ENCODE measurements around the gene AGPS.

Gene AGPS

GRCh38 chr2:177519534-177520115, 127.1 kb downstream of the AGPS start:
- no peaks in the 10 kb centered on the region for H3K9me2 ChIP-seq (replicated peaks; ENCODE audit: control insufficient read depth, low read length)
- no peaks in the 10 kb centered on the region for H3K27me3 ChIP-seq (ENCODE audit: control insufficient read depth, low read length)
- H3K9me3 ChIP-seq (ENCODE audit: control insufficient read depth, insufficient read depth, low read length): no peaks in the 10 kb centered on the region
- no peaks in the 10 kb centered on the region for H3F3A ChIP-seq (ENCODE audit: control insufficient read depth, insufficient read depth)
- no peak overlapping the region for H3K4me3 ChIP-seq (ENCODE audit: low read length)
- H3K27ac ChIP-seq (ENCODE audit: low read depth, low read length): no peak overlapping the region
- H3K79me2 ChIP-seq (ENCODE audit: control insufficient read depth, low read length): no peaks in the 10 kb centered on the region
- no peaks in the 10 kb centered on the region for H3K4me1 ChIP-seq (ENCODE audit: control insufficient read depth, low read length)
- no peaks in the 10 kb centered on the region; the same call in 1 of the 2 replicates for H3K36me3 ChIP-seq (ENCODE audit: control insufficient read depth, low read length)
- no peak overlapping the region for H3K4me2 ChIP-seq (ENCODE audit: low read length)
- no peak for TF ChIP-seq CTCF (IDR thresholded peaks at IDR 0.05; ENCODE audit: low read depth, low read length, poor library complexity, severe bottlenecking)
- TF ChIP-seq EZH2phosphoT487 (IDR thresholded peaks at IDR 0.05; ENCODE audit: borderline replicate concordance, low read length): no peak
- no peaks in the 10 kb centered on the region for H4K20me1 ChIP-seq (ENCODE audit: control insufficient read depth, insufficient read depth, low read depth, low read length)

GRCh38 chr2:177520324-177520723, 127.8 kb downstream of the AGPS start:
- Histone ChIP-seq H3K4me1 (ENCODE audit: control insufficient read depth, low read length) (no peaks in the 10 kb centered on the region), H3K9me2 (replicated peaks; ENCODE audit: control insufficient read depth, low read length) (no peaks in the 10 kb centered on the region), H3K36me3 (ENCODE audit: control insufficient read depth, low read length) (no peaks in the 10 kb centered on the region; the same call in 1 of the 2 replicates), H3K9me3 (ENCODE audit: control insufficient read depth, insufficient read depth, low read length) (no peaks in the 10 kb centered on the region), H3K4me3 (ENCODE audit: low read length) (no peak overlapping the region), H3K4me2 (ENCODE audit: low read length) (no peak overlapping the region), H4K20me1 (ENCODE audit: control insufficient read depth, insufficient read depth, low read depth, low read length) (no peaks in the 10 kb centered on the region), H3K79me2 (ENCODE audit: control insufficient read depth, low read length) (no peaks in the 10 kb centered on the region), H3F3A (ENCODE audit: control insufficient read depth, insufficient read depth) (no peaks in the 10 kb centered on the region), H3K27ac (ENCODE audit: low read depth, low read length) (no peak overlapping the region), H3K27me3 (ENCODE audit: control insufficient read depth, low read length) (no peaks in the 10 kb centered on the region)
- no peak for TF ChIP-seq EZH2phosphoT487 (IDR thresholded peaks at IDR 0.05; ENCODE audit: borderline replicate concordance, low read length)
- no peak for TF ChIP-seq CTCF (IDR thresholded peaks at IDR 0.05; ENCODE audit: low read depth, low read length, poor library complexity, severe bottlenecking)

GRCh38 chr2:177523781-177524180, 131.2 kb downstream of the AGPS start:
- Histone ChIP-seq H3K4me3 (ENCODE audit: low read length) (no peak overlapping the region), H3K9me2 (replicated peaks; ENCODE audit: control insufficient read depth, low read length) (no peaks in the 10 kb centered on the region), H3K4me2 (ENCODE audit: low read length) (no peak overlapping the region), H3K9me3 (ENCODE audit: control insufficient read depth, insufficient read depth, low read length) (no peaks in the 10 kb centered on the region), H3K27me3 (ENCODE audit: control insufficient read depth, low read length) (no peaks in the 10 kb centered on the region), H4K20me1 (ENCODE audit: control insufficient read depth, insufficient read depth, low read depth, low read length) (no peaks in the 10 kb centered on the region), H3K79me2 (ENCODE audit: control insufficient read depth, low read length) (no peaks in the 10 kb centered on the region), H3K4me1 (ENCODE audit: control insufficient read depth, low read length) (no peaks in the 10 kb centered on the region), H3K36me3 (ENCODE audit: control insufficient read depth, low read length) (no peaks in the 10 kb centered on the region; the same call in 1 of the 2 replicates), H3F3A (ENCODE audit: control insufficient read depth, insufficient read depth) (no peaks in the 10 kb centered on the region), H3K27ac (ENCODE audit: low read depth, low read length) (no peak overlapping the region)
- TF ChIP-seq EZH2phosphoT487 (IDR thresholded peaks at IDR 0.05; ENCODE audit: borderline replicate concordance, low read length): no peak

GRCh38 chr2:177525351-177525924, 132.9 kb downstream of the AGPS start:
- H3K27ac ChIP-seq (ENCODE audit: low read depth, low read length): no peak overlapping the region
- no peaks in the 10 kb centered on the region for H3K9me3 ChIP-seq (ENCODE audit: control insufficient read depth, insufficient read depth, low read length)
- H4K20me1 ChIP-seq (ENCODE audit: control insufficient read depth, insufficient read depth, low read depth, low read length): no peaks in the 10 kb centered on the region
- no peaks in the 10 kb centered on the region for H3K4me1 ChIP-seq (ENCODE audit: control insufficient read depth, low read length)
- no peaks in the 10 kb centered on the region for H3F3A ChIP-seq (ENCODE audit: control insufficient read depth, insufficient read depth)
- H3K9me2 ChIP-seq (replicated peaks; ENCODE audit: control insufficient read depth, low read length): no peaks in the 10 kb centered on the region
- no peak overlapping the region for H3K4me3 ChIP-seq (ENCODE audit: low read length)
- no peaks in the 10 kb centered on the region for H3K27me3 ChIP-seq (ENCODE audit: control insufficient read depth, low read length)
- no peak overlapping the region for H3K4me2 ChIP-seq (ENCODE audit: low read length)
- no peaks in the 10 kb centered on the region; the same call in 1 of the 2 replicates for H3K36me3 ChIP-seq (ENCODE audit: control insufficient read depth, low read length)
- no peaks in the 10 kb centered on the region for H3K79me2 ChIP-seq (ENCODE audit: control insufficient read depth, low read length)
- TF ChIP-seq CTCF (IDR thresholded peaks at IDR 0.05; ENCODE audit: low read depth, low read length, poor library complexity, severe bottlenecking): no peak
- no peak for TF ChIP-seq EZH2phosphoT487 (IDR thresholded peaks at IDR 0.05; ENCODE audit: borderline replicate concordance, low read length)
